RKO (cell line): ENCODE data around the gene TMEM115.

Source experiments
- DNase-seq: peaks from one replicate; pipeline ENCODE4 v3.0.0-alpha.2; 2016; ENCODE audit warnings: low spot score

TMEM115 gene, protein sequence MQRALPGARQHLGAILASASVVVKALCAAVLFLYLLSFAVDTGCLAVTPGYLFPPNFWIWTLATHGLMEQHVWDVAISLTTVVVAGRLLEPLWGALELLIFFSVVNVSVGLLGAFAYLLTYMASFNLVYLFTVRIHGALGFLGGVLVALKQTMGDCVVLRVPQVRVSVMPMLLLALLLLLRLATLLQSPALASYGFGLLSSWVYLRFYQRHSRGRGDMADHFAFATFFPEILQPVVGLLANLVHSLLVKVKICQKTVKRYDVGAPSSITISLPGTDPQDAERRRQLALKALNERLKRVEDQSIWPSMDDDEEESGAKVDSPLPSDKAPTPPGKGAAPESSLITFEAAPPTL

DNA sequence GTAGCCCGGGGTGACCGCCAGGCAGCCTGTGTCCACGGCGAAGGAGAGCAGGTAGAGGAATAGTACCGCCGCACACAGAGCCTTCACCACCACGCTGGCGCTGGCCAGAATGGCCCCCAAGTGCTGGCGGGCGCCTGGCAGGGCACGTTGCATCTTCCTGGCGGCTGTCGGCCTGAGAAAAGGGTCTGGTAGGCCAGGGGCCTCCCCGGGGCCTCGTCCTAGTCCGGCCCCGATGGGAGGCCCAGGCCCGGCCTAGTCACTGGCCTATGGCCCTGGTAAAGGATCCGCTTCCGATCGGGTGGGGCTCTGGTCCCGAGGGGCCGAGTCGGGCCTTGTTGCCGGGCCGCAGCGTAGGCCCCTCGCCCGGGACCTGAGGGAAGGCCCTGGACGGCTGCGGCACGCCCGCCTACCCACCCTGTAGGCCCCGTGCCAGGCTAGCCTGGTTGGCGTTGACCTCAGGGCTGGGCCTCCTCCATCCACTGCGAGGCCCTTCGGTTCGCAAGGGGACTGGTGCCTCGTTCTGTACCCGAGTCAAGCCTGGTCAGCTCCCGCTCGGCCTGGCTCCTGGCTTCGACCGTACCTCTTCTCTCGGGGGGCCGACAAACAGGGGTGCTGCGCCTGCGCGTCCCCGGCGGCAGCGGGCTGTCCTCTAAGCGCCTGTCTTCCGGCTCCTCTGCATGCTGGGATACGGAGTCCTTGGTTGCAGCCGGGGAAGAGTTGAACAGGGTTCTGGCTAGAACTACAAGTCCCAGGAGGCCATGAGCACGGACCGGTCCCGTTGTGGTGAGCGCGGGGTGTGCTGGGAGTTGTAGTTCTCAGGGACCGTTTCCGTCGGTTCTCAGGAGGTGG lies at the start of gene TMEM115:
Gene TMEM115, minus strand, starts transcription at position 611 of the 849 bp plus-strand sequence. Its CDS starts 458 bp downstream, at position 153.
- peak; percentile 99 for DNase-seq

DNA sequence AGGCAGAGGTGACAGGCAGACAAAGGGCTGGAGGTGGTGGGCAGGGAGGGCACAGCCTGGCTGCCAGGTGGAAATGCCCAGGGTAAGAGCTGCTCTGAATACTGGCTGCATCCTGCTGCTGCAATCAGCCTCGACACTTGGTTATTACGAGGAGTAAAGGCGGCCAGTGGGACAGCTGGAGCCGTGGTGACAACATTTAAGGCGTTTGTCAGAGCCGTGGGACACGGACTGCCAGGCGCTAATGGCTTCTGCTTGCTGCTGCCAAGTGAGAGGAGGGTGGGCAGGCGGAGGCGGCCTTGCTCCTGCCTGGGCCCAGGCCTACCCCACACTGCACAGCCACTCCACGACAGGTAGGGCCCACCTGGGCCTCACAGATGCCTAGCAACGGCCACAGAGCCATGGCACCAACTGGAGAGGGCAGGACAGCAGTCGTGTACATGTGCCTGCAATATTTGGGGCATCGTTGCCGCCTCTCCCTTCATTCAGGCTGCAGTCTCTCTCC lies 49.2 kb upstream of the TMEM115 start:
- no peak for DNase-seq

DNA sequence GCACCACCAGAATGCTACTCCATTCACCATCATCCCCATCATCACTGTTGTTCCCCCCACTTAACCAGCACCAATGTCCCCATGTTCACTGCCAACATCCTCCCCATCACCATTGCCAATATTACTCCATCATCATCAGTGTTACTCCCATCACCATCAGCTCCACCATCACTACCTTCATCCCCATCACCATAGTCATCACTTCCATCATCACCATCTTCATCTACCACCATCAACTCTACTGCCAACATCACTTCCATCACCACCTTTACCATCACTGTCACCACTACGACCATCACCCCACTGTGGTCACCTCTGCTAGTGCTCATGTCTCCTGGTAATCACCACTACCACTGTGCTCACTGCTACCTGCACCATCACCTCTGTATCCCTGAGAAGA lies 47.2 kb upstream of the TMEM115 start:
- no peak for DNase-seq

DNA sequence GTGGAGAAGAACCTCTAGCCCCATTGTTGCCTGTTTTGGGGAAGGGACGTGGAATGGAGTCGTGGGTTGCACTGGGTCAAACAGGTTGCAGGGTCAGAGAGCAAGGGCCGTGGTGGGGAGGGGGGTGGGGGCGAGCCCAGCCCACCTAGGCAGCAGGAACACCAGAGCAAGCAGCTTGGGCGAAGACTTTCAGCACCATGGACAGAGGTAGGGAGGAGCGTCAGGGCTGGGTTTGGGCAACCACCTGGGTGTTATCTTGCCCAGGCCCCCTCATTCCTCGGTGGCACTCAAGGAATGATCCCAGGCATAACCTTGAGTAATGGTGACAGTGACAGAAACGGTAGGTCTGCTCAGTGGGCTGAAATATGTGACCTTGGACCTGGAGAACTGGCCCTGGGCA lies 45.9 kb upstream of the TMEM115 start:
- peak; percentile 15 for DNase-seq

DNA sequence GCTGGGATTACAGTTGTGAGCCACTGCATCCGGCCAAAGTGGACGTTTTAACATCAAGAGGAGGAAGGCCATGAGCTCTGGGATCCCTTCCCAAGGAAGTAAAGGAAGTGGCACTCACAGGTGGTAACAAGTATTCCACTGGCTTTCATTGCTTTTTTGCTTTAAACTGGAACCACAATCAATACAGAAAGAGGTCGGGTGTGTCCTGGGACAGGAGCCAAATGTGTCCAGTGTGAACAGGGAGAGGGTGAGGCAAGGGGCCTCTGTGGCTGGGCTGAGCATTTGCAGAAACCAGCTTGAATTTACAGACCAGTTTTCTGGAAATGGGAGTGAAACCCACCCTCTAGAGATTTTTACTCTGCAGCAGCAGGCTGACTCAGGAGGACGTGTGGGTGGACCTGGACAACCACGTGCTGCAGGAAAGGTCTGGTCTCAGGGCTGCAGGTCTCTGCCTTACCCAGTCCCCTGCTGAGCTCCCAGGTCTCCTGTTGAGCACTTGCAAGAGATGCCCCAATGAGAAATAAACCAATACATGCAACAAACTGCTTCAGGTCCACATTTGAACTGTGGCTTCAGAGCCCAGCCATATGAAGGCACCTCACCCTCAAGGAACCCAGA lies 42.8 kb upstream of the TMEM115 start:
- no peak for DNase-seq

- DNase-seq, result no peak
These were observed 37.2 kb upstream of the TMEM115 start for GRCh38 chr3:50396502-50396901.

GRCh38 chr3:50395070-50395860 lies 35.9 kb upstream of the TMEM115 start:
- no peak for DNase-seq

GRCh38 chr3:50393061-50393460 lies 33.7 kb upstream of the TMEM115 start:
- DNase-seq, result no peak

GRCh38 chr3:50392101-50392715 lies 32.9 kb upstream of the TMEM115 start:
- no peak for DNase-seq

DNA sequence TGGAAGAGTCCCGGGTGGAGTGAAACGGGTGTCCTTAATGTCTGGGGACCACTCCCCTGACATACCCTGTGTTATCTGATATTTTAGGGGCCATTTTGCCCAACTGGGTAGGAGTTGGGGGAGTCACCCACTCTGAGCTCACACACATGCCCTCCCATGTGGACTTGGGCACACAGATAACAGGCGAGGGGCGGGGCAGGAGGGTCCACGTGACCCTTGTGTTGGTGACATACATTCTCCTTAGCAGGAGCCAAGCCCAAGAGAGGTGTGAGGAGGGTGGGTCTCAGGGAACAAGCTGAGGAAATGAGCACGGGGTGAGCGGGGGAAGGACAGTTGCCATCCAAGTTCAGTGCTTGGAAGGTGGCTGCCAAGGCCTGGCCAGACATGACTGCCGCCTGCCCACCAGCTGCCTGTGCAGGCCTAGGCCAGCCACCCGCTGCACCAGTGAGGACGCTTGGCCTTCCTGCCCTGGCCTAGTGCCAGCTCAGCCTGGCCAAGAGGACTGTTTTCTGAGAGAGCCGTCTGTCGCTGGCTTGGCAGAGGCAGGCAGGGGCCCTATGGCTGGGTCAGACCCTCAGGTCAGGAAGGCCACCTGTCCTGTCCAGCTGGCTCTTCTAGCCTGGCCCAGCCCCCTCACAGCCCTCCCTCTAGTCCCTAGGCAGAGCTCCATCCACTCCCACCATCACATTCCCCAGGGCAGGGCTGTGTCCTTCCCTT lies 31.3 kb upstream of the TMEM115 start:
- no peak for DNase-seq

- no peak for DNase-seq
These were observed 30.1 kb upstream of the TMEM115 start for GRCh38 chr3:50389414-50389767.

GRCh38 chr3:50388720-50389413 lies 29.5 kb upstream of the TMEM115 start:
- no peak for DNase-seq

GRCh38 chr3:50388016-50388719 lies 28.8 kb upstream of the TMEM115 start:
- no peak for DNase-seq

DNA sequence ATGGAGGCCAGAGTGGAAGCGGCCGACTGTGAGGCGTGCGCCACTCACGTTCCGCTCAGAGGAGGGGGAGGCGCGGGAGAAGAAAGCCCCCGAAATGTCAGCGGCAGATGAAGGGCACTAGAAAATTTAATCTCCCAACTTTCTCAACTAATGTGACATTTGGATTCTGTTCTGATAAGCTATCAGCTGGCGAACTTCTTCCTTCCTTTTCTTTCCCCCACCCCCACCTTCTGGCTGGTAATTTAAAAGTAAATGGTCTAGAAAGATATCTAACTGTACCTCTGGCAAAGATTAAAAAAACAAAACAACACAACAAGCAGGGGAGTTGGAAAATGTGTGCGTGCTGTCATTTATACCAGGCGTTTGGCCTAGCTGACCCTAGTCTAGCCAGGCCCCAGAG lies 26.4 kb upstream of the TMEM115 start:
- no peak for DNase-seq

DNA sequence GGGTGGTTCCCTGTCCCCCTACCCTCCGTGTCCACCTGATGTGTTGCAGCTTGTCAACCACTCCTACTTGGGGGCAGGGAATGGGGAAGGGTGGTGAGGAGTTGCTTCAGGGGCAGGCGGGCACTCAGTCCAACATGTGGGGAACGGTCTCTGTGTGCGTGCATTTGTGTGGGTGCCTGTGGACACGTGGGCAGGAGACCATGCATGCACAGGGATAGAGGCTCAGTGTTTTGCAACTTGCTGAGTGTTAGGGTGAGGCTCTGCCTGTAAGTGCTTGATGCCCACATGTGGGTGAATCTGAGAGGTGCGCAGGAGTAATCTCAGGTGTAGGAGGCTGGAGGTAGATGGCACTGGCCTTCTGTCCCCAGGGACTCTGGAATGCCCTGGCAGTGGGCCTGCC lies 24.4 kb upstream of the TMEM115 start:
- no peak for DNase-seq

- no peak for DNase-seq
These were observed 23.4 kb upstream of the TMEM115 start for GRCh38 chr3:50382722-50383121.

DNA sequence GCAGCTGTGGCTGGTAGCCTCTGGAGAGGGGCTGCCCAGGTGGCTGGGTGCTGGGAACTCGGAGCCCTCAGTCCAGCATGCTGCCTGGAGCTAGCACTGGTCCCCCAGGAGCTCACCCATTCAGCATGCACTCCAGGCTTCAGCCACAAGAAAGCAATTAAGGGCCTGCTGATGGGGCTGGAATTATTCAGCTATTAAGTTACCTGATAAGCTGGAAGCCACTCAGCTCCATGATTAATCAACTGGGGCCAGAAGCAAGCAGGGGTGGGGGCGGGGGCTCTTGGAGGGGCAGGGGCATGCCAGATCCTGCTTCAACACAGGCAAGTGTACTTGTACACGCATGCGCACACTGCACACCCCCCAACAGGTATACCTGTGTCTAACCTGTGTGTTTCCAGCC lies 22.1 kb upstream of the TMEM115 start:
- DNase-seq, result no peak

DNA sequence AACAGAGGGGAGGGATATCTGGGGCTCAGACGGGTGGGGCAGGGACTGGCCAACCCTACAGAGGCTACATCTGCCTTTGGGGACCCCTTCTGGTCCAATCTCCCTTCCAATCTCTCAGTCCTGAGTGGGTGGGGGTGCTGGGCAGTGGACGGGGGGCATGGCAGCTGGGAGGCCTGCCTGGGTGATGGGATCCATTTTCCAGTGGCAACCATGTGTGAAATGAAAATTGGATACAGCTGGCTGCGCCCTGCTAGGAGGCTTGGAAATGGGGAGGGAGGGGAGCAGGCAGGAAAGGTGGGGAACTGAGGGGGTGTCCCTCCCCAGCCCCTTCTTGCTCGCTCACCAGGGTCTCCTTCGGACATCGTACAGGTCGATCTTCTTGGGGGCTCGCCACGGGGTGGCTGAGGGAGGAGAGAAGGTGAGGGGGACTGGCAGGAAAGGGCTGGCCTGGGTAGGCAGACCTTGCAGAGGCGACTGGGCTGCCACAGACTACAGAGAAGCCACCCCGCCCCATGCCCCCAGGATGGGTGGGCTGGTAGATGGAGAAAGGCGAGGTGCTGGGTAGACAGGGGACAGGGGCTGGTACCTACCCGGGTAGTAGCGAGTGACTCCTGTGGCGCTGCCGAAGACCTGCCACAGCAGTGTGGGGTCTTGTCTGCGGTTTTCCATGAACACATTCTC lies 21.2 kb upstream of the TMEM115 start:
- DNase-seq, result no peak

GRCh38 chr3:50378757-50379156 lies 19.4 kb upstream of the TMEM115 start:
- no peak for DNase-seq
